ES-I3 (cell line): Measurements from ENCODE around the gene SSTR3.

Experiments used
- H3K36me3 ChIP-seq: 2 replicates; pipeline ENCODE4 v1.6.1; 2013; ENCODE audit warnings: mild to moderate bottlenecking, low read length, control low read depth, moderate library complexity; ENCODE audit not compliant: insufficient read depth
- H3K4me1 ChIP-seq: 2 replicates; pipeline ENCODE4 v1.6.1; 2013; ENCODE audit warnings: mild to moderate bottlenecking, control low read depth, low read length; ENCODE audit not compliant: insufficient read depth
- H3K9ac ChIP-seq: 2 replicates; pipeline ENCODE4 v1.6.1; 2013; ENCODE audit warnings: low read depth, mild to moderate bottlenecking, low read length, moderate library complexity
- H3K9me3 ChIP-seq: 2 replicates; pipeline ENCODE4 v1.6.1; 2013; ENCODE audit warnings: mild to moderate bottlenecking, low read length, moderate library complexity; ENCODE audit not compliant: control insufficient read depth, insufficient read depth

SSTR3 gene

GRCh38 chr22:37214731-37215030 lies 2.4 kb upstream of the SSTR3 start:
- H3K9ac ChIP-seq = no peak overlapping the region
- no peaks in the 10 kb centered on the region for H3K9me3 ChIP-seq
- H3K36me3 ChIP-seq = no peaks in the 10 kb centered on the region
- no peaks in the 10 kb centered on the region; the same call in 1 of the 2 replicates for H3K4me1 ChIP-seq

DNA sequence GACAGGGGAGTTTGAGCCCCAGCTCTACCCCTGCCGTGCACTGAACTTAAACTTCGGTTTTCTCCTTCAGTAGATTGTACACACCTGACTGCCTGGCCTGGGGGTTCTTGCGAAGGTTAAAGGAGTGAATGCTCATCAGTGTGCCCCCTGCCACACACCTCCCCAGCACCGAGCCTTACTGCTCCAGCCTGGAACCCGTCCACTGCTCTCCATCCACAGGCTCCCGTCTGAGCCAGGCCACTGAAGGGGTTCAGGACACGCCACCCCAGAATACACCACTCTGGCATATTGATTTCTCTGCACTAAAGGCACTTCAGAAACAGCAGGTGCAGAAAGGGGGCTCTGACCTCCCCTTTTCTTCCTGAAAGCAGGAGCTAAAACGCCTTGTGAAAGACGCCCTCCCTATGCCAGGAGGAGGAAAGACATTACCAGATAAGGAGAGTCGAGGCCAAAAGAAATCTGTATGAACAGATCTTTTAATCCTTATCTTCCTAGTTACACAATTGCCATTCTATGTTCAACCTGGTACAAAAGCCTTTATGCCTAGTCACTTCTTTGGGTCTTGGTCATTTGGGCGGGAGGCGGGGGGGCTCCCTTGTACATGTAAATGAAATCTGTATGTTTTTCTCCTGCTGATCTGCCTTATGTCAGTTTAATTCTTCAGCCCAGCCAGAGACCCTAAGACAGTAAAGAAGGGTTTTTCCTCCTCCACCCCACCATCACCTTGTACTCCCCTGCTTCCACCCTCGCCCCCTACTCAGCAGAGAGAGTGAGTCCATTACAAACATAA lies 1.9 kb upstream of the SSTR3 start:
- Histone ChIP-seq H3K9me3 (no peaks in the 10 kb centered on the region), H3K4me1 (no peaks in the 10 kb centered on the region; the same call in 1 of the 2 replicates), H3K9ac (no peak overlapping the region), H3K36me3 (no peaks in the 10 kb centered on the region)

GRCh38 chr22:37213218-37213855 lies 1.1 kb upstream of the SSTR3 start:
- Histone ChIP-seq H3K36me3 (no peaks in the 10 kb centered on the region), H3K9ac (no peak overlapping the region), H3K4me1 (no peaks in the 10 kb centered on the region; the same call in 1 of the 2 replicates), H3K9me3 (no peaks in the 10 kb centered on the region)

DNA sequence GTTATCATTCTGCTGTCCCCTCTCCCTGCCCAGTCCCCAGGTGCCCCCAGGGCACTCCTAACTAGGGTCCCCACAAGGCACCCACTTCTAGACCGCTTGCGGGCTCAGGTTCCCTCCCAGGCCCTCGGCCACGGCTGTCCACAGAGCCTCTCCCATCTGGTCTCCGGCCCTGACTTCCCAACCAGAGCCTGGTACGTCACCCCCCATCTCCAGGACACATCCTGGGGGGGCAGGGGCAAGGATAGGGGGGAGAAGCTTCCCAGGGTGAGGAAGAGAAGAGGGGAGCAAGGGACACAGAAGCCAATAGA lies 457 bp downstream of the SSTR3 start:
- Histone ChIP-seq H3K36me3 (no peaks in the 10 kb centered on the region), H3K9me3 (no peaks in the 10 kb centered on the region), H3K4me1 (no peaks in the 10 kb centered on the region; the same call in 1 of the 2 replicates), H3K9ac (no peak overlapping the region)

DNA sequence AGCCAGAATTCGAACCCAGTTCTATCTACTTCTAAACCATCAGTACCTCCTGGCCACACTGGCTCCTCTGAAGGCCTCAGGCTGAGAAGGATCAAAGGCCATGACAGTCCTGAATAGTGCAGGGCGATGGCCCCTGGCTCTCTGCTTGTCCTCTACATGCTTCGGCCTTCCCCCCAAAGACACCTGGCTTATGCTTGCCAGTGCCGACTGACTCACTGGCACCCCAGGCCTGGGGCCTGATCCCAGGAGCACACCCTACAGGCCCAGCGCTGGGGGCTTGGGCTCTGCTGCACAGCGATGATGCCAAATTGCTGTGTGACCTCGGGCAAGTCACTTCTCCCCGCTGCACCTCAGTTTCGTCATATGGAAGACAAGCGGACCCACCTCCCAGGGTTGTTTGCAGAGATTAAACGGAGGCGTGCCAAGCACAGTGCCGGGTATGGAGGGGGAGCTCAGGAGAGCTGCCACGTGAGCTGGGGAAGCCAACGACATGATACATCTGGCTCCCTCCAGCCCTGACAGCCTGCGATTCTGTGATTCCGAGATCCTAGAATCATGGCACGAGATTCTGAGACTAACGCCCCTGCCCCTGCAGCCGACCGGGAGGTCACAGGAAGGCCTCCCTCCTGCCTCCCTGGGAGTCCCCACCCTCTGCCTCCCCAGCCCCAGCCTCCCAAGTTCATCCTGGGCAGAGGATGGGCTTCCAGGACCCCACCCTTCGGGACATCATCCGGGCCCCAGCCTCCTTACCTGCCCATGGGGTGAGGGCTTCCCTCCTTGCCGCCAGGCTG lies 1.0 kb downstream of the SSTR3 start:
- H3K36me3 ChIP-seq = no peaks in the 10 kb centered on the region

DNA sequence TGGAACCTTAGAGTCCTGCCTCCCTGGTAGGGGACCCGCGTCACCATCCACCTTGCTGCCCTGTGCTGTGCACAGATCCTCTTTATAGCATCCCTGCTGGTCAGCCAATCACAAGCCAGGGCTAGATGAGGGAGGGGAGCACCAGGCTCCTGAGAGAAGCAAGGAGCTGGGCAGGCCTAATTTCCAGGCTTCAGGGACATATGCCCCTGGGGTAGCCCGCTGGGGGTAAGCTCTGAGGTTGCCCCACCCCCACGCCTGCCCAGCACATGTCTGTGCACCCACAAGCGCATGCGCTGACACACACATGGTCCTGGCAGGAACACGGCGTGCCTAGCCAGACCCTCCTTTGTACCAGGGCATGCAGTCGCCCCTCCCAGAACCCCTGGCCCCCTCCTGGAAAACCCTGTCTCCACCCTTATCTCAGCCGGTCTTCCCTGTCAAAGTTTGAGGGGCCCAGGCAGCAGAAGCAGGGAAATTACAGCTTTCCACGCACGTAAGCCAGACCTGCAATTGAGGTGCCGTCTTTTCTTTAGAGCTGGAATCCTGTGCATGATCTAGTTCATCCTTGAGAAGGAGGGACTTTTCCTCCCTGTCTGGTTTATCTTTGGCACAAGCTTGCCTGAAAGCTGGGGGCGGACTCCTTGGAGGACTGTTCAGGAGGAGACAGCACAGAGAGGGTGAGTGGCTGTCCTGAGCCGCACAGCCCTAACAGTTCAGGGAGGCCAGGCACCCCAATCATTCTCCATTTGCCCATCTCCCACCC lies 2.1 kb downstream of the SSTR3 start:
- Histone ChIP-seq H3K9ac (no peak overlapping the region), H3K9me3 (no peaks in the 10 kb centered on the region), H3K36me3 (no peaks in the 10 kb centered on the region), H3K4me1 (no peaks in the 10 kb centered on the region; the same call in 1 of the 2 replicates)

More for the DNA sequence above, 1.0 kb downstream of the SSTR3 start:
- Histone ChIP-seq H3K4me1 (no peaks in the 10 kb centered on the region; the same call in 1 of the 2 replicates), H3K9me3 (no peaks in the 10 kb centered on the region), H3K9ac (no peak overlapping the region)

- H3K4me1 ChIP-seq = no peaks in the 10 kb centered on the region; the same call in 1 of the 2 replicates
- H3K36me3 ChIP-seq = no peaks in the 10 kb centered on the region
- no peak overlapping the region for H3K9ac ChIP-seq
- no peaks in the 10 kb centered on the region for H3K9me3 ChIP-seq
Measured at GRCh38 chr22:37209140-37209845, 3.0 kb downstream of the SSTR3 start.

DNA sequence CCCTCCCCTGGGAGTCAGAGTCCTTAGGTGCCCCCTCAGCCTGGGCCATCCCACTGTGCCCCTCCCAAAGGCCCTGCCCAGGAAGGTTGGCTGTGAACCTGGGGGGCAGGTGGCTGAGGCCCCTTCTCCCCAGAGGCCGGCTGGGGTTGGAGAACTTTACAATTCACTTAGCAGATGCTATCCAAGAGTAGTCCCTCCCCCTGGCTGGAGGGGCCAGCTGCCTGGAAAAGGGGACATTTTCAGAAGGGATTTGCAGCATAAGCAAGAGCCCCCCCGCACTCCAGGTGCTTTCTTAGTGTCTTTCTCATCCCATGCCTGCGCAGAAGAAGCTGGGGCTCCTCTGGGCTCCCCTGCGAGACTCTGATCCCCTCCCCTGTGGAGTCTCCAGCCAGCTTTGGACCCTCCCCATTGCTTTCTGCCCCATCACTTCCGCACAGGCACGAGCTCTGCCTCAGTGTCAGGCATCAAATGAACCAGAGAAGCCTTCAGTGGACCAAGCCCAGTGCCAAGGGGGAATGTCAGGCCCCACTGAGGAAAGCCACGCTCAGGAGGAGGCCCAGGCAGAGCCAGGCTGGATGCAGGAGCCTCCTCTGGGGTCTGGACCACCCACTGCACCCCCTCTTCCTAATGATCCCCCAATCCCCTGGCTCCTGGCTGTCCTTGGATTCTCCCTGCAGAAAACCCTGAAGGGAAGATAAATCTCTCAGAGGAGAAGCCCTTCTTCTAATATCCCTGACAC lies 3.7 kb downstream of the SSTR3 start:
- H3K4me1 ChIP-seq = no peaks in the 10 kb centered on the region; the same call in 1 of the 2 replicates
- no peaks in the 10 kb centered on the region for H3K36me3 ChIP-seq
- H3K9me3 ChIP-seq = no peaks in the 10 kb centered on the region
- no peak overlapping the region for H3K9ac ChIP-seq

GRCh38 chr22:37207981-37208380 lies 4.3 kb downstream of the SSTR3 start:
- no peaks in the 10 kb centered on the region for H3K36me3 ChIP-seq
- H3K9me3 ChIP-seq = no peaks in the 10 kb centered on the region
- H3K9ac ChIP-seq = no peak overlapping the region
- H3K4me1 ChIP-seq = no peaks in the 10 kb centered on the region; the same call in 1 of the 2 replicates

GRCh38 chr22:37206841-37207821 lies 5.1 kb downstream of the SSTR3 start:
- no peak overlapping the region for H3K9ac ChIP-seq
- no peaks in the 10 kb centered on the region for H3K9me3 ChIP-seq
- H3K36me3 ChIP-seq = no peaks in the 10 kb centered on the region
- no peaks in the 10 kb centered on the region; the same call in 1 of the 2 replicates for H3K4me1 ChIP-seq

DNA sequence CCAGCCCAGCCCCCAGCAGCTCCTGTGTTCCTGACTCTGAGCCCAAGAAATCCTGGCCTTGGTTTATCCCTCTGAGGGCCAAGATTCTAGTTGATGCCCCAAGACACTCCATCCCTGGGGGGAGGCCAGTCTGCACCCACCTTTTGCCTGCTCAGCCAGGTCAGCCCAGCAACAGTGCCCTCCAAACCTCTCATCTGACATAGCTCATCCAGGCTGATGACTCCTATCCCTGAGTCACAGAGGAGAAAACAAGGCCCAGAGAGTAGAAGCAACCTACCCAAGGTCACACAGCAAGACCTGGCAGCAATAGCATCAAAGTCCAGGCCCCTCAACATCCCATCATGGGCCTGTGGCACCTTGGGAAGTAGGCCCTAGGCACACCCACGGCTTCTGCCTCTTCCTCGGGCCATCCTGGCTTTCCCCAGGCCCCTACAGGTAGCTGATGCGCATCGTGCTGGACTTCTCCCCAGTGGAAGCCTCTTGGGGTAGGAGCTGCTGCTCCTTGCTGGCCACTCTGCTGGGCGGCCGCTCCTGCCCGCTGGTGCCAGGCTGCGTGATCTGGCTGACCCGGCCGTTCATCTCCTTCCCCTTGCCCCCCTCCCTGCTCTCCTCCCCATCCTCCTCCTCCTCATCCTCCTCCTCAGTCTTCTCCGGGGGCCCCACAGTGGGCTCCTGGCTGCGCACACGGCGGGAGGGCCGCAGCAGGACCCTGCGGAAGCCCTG lies 6.0 kb downstream of the SSTR3 start:
- Histone ChIP-seq H3K9me3 (no peaks in the 10 kb centered on the region), H3K9ac (no peak overlapping the region), H3K36me3 (no peaks in the 10 kb centered on the region), H3K4me1 (no peaks in the 10 kb centered on the region)

- no peaks in the 10 kb centered on the region for H3K9me3 ChIP-seq
- no peaks in the 10 kb centered on the region for H3K4me1 ChIP-seq
- no peaks in the 10 kb centered on the region for H3K36me3 ChIP-seq
- H3K9ac ChIP-seq = no peak overlapping the region
Measured at GRCh38 chr22:37205046-37205445, 7.2 kb downstream of the SSTR3 start.
